Natural killer cell treated with Interleukin-12 subunit alpha and Interleukin-12 subunit beta and Interleukin-15 and Interleukin-18, amount 100 ng/mL, for 72 hours (primary cell): ENCODE measurements around the gene DLGAP1. TPM values are rescaled to one million over a fixed set of nuclear protein-coding genes. Genes with fewer than 3 reads are reported as not detected.

Source experiments
- ATAC-seq, 2 donors: fragments of 150-1000 bp; cut with Tn5 transposase in 1 of 2; sonication (Bioruptor Pico), chemical (Tn5 transposase) in 1 of 2; 2 replicates each; pipeline ENCODE4 v1.10.0; 2021
- DNase-seq: peaks from one replicate; pipeline ENCODE4 v3.0.0; 2022; ENCODE audit warnings: low spot score
- H3K27ac Mint-ChIP-seq, 2 donors: 1 replicate in 1 of 2; 2 replicates in 1 of 2; pipeline ENCODE4 v1.8.0; 2022; ENCODE audit warnings: mixed read lengths in 2 of 2, mild to moderate bottlenecking in 1 of 2, moderate library complexity in 1 of 2
- H3K27me3 Mint-ChIP-seq, 2 donors: 1 replicate in 1 of 2; 2 replicates in 1 of 2; pipeline ENCODE4 v1.8.0; 2022; ENCODE audit warnings: mixed read lengths in 2 of 2
- H3K36me3 Mint-ChIP-seq: one replicate; pipeline ENCODE4 v1.8.0; 2022; ENCODE audit warnings: mixed read lengths
- H3K4me1 Mint-ChIP-seq, 2 donors: 1 replicate in 1 of 2; 2 replicates in 1 of 2; pipeline ENCODE4 v1.8.0; 2022; ENCODE audit warnings: low read depth in 2 of 2, mixed read lengths in 2 of 2, mild to moderate bottlenecking in 1 of 2
- H3K4me3 Mint-ChIP-seq: one replicate; pipeline ENCODE4 v1.8.0; 2022; ENCODE audit warnings: mixed read lengths
- H3K9me3 Mint-ChIP-seq: 2 replicates; pipeline ENCODE4 v1.8.0; 2022; ENCODE audit warnings: mixed read lengths
- total RNA-seq, 2 donors: library from RNA; stranded (reverse); gene quantifications; one replicate each; pipeline ENCODE4 v1.2.3, GENCODE V29; 2022

The DLGAP1 gene
- total RNA-seq, 2 donors from 2014 or later, result not detected

DNA sequence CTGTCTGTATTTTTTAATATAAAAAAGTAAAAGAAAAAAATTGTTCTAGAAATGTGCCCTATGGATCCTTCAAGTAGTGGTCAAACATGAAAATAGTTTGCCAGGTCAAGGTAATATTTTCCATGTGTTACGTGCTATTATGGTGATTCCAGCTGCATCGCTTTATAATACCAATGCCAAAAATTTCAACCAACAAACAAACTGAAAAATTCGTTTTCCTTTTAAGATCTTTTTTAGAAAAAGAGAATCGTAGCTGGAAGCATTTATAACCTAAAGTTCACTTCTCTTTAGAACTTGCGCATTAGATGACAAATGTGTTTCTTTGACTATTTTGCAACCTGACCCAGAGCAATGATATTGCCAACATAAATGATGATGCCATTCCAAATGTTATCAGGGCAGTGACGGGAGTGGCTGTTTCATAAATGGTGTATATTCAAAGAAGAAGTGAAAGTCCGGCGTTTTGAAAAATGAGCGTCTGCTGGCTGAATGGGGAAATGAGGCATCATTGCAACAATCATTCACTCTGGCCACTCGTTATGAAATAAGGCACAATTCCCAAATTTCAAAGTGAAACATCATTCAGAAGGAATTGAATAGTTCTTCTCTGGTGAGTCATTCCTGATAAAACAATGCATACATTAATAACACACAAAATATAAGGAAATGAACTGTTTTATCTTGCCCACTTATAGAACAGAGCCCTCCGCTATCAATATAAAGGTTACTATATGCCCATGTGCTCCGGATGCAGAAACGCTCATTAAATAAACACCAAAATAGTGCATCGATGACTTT, 707.7 kb downstream of the DLGAP1 start:
- no peak overlapping the region for H3K27ac Mint-ChIP-seq
- DNase-seq, result no peak
- no peaks in the 10 kb centered on the region for H3K36me3 Mint-ChIP-seq
- no peak for ATAC-seq
- H3K4me1 Mint-ChIP-seq, result no peaks in the 10 kb centered on the region
- H3K9me3 Mint-ChIP-seq, result peaks cover 3% of the 10 kb centered on the region
- H3K27me3 Mint-ChIP-seq, result peaks cover 0 to 18% of the 10 kb centered on the region in 2 donors
- no peak overlapping the region for H3K4me3 Mint-ChIP-seq

DNA sequence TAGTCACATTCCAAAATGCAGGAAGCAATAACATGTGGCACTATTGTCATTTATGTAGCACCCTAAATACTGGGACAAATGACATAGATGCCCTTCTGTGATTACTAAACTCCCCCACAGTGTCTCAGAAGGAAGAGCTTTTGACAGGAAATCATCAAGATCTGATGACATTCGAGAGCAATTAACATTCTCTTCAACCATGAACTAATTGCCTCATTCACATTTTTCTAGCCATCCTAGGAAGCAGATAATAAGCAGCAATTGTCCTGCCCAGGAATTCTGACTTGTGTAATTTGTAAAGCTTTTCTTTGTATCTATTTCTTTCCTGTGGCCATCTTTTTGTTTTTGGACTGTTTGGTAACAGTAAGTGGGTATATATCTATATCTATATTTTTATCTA, 712.6 kb downstream of the DLGAP1 start:
- ATAC-seq (no peak), DNase-seq (no peak)
- peaks cover 0 to 8% of the 10 kb centered on the region in 2 donors for H3K27me3 Mint-ChIP-seq
- H3K9me3 Mint-ChIP-seq, result peaks cover 13% of the 10 kb centered on the region
- H3K36me3 Mint-ChIP-seq, result peaks cover 6% of the 10 kb centered on the region
- H3K4me3 Mint-ChIP-seq, result no peak overlapping the region
- no peak overlapping the region for H3K27ac Mint-ChIP-seq
- H3K4me1 Mint-ChIP-seq, result peaks cover 4 to 6% of the 10 kb centered on the region in 2 donors

DNA sequence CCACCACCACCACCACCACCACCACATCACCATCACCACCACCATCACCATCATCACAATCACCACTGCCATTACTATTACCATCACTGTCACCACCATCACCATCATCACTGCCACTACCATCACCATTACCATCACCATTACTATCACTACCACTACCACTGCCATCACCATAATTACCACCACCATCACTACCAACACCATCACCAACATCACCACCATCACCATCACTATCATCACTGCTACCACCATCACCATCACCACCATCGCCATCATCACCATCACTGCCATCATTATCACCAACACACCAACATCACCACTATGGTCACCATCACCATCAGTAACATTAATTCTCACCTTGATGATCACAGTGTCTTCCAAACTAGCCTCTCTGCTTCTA, 713.8 kb downstream of the DLGAP1 start:
- Mint-ChIP-seq H3K9me3 (peaks cover 13% of the 10 kb centered on the region), H3K27ac (no peak overlapping the region), H3K4me3 (no peak overlapping the region), H3K4me1 (peaks cover 4 to 6% of the 10 kb centered on the region in 2 donors), H3K36me3 (peaks cover 6% of the 10 kb centered on the region), H3K27me3 (peaks cover 0 to 8% of the 10 kb centered on the region in 2 donors)
- ATAC-seq (no peak), DNase-seq (no peak)

DNA sequence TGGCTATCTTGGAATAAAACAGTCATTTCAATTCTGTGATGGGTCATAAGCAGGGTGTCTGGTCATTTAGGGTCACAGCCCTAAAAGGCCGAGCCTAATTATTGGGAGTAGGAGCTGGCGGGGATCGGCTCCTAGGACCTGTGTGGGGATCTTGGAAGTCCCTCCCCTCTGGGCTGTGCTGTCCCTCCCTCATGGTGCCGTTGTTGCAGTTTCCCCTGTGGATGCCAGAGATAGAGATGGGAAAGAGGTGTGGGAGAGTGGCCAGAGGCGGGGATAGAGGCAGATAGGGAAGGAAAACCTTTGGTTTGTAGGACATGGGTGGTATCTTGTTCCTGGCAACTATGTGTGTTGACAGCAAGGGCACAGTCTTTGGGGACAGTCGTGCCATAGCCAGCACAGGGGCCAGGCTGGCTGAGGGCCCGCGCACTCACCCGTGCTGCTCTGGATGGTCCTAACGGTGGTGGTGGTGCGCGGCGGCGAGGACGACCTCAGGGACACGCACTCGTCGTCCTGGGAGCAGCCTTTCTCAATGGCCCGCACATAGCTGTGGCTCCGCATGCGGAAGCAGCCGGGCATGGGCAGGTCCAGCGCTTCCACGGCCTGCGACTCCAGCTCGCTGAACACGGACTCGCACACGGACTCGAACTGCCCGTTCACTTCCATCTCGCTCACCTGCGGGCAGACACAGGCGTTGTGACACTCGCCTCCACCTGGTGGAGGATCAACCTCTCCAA, 726.2 kb downstream of the DLGAP1 start:
- no peaks in the 10 kb centered on the region for H3K9me3 Mint-ChIP-seq
- peaks cover 26 to 37% of the 10 kb centered on the region in 2 donors for H3K27me3 Mint-ChIP-seq
- no peak overlapping the region for H3K4me3 Mint-ChIP-seq
- DNase-seq (no peak), ATAC-seq (no peak)
- peaks cover 0 to 3% of the 10 kb centered on the region in 2 donors for H3K4me1 Mint-ChIP-seq
- H3K36me3 Mint-ChIP-seq, result no peaks in the 10 kb centered on the region
- no peak overlapping the region for H3K27ac Mint-ChIP-seq

GRCh38 chr18:3727274-3727673, 727.8 kb downstream of the DLGAP1 start:
- Mint-ChIP-seq H3K27ac (no peak overlapping the region), H3K27me3 (peaks cover 30 to 33% of the 10 kb centered on the region in 2 donors), H3K36me3 (no peaks in the 10 kb centered on the region), H3K4me1 (peaks cover 0 to 3% of the 10 kb centered on the region in 2 donors), H3K4me3 (no peak overlapping the region), H3K9me3 (no peaks in the 10 kb centered on the region)
- ATAC-seq (no peak), DNase-seq (no peak)

DNA sequence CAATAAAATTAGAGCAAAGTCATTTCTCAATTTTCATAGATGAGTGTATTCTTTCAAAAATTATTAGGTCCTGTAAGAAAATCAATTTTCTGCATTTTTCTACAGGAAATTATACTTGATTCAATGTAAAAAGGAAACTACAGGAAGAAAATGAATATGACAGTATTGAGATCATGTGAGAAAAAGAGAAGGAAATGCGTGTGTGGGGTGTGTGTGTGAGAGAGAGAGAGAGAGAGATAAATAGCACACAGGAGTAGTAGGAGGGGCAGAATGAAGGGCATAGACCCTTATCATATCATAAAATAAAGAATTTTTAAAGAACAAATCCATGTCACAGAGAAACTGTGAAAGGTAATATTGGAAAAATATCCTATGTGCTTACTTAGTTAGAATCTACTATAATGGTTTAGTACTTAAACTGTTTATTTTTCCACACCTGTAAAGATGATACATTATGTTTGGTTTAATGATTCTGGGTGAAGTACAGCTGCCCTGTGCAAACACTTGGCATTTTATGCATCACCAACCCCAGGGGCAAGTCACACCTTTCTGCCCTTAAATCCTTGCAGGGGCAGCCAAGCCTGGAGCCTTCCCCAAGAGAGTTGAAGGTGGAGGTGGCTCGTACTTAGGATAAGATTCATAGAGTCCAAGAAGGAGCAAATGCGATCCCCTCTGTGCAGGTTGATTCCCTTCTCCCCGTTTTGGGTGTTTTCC, 728.7 kb downstream of the DLGAP1 start:
- H3K4me3 Mint-ChIP-seq, result no peak overlapping the region
- peaks cover 0 to 3% of the 10 kb centered on the region in 2 donors for H3K4me1 Mint-ChIP-seq
- no peaks in the 10 kb centered on the region for H3K36me3 Mint-ChIP-seq
- H3K27me3 Mint-ChIP-seq, result peaks cover 24 to 26% of the 10 kb centered on the region in 2 donors
- no peaks in the 10 kb centered on the region for H3K9me3 Mint-ChIP-seq
- no peak overlapping the region for H3K27ac Mint-ChIP-seq
- DNase-seq (no peak), ATAC-seq (no peak)

DNA sequence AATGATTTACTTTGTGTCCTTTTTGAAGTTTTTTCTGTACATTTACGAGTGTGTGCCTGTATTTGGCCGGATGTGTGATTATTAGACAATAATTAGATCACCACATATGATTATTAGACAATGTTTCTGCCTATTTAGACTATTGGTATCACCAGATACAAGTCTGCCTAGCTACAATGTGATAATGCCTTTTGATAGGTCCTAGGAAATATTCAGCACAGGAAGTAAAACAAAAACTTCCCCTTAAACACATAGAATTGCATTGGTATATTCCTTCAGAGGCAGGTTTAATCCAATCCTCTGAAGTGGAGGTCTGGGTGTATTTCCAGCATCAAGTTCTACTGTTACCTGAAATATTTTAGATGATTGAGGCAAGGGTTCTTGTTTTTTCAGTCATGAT, 730.0 kb downstream of the DLGAP1 start:
- no peaks in the 10 kb centered on the region for H3K36me3 Mint-ChIP-seq
- H3K4me1 Mint-ChIP-seq, result peaks cover 0 to 3% of the 10 kb centered on the region in 2 donors
- no peak overlapping the region for H3K4me3 Mint-ChIP-seq
- no peak overlapping the region for H3K27ac Mint-ChIP-seq
- ATAC-seq (no peak), DNase-seq (no peak)
- H3K9me3 Mint-ChIP-seq, result no peaks in the 10 kb centered on the region
- H3K27me3 Mint-ChIP-seq, result peaks cover 24% of the 10 kb centered on the region in 2 donors

DNA sequence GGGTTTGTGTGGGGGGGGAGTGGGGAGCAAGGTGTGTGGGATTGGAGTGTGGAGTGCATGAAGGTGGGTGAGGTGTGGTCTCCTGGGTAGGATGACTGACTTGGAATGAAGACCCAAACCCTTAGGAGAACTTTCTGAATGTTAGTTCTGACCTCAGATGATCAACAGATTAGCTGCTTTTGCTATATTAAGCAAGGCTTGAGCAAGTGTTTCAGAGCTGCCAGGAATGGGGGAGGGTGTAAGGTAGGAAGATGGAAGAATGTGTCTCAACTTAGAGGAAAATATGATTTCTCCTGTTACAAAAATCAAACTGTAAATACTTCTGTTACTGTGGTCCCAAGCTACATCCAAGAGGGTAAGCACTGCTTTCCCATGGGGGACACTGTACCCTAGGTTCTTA, 731.6 kb downstream of the DLGAP1 start:
- ATAC-seq, result no peak
- Mint-ChIP-seq H3K27ac (no peak overlapping the region), H3K4me1 (peaks cover 0 to 3% of the 10 kb centered on the region in 2 donors)

DNA sequence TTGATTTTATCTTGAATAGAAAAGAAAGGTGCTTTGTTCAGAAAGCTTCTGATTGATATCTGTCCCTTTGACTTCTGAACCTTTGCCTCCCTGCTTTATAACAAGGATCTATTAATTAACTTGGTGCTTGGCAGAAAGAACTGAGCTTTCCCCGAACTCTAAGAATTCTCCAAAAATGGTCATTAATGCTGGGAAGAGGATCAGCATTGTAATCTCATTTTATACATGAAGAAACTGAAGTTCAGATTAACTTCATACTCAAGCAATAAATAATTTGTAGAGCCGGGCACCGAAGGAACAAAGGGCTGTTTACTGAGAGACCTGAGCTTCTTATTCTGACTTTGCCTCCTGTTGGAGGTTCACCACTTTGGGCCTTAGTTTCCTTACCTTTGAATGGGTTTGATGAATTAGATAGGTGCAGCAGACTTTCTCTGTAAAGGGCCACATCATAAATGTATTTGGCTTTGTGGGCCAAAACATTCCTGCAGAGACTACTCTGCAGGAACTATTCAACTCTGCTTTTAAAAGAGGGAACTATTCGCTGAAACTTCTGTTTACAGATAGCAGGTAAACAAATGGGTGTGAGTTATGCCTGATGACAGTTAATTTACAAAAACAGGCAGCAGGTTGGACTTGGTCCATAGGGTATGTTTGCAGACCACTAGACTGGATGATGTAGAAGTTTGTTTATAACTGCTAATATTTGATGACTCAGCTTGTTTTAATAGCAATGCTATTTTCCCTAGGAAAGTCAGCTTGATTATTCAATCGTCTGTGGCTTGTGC, 732.3 kb downstream of the DLGAP1 start:
- Mint-ChIP-seq H3K4me3 (no peak overlapping the region), H3K36me3 (no peaks in the 10 kb centered on the region), H3K9me3 (no peaks in the 10 kb centered on the region), H3K27me3 (peaks cover 22 to 24% of the 10 kb centered on the region in 2 donors), H3K4me1 (peaks cover 0 to 3% of the 10 kb centered on the region in 2 donors), H3K27ac (no peak overlapping the region)
- DNase-seq, result no peak
- ATAC-seq, result no peak

More for the DNA sequence above, 731.6 kb downstream of the DLGAP1 start:
- DNase-seq, result no peak
- H3K4me3 Mint-ChIP-seq, result no peak overlapping the region
- H3K36me3 Mint-ChIP-seq, result no peaks in the 10 kb centered on the region
- no peaks in the 10 kb centered on the region for H3K9me3 Mint-ChIP-seq
- peaks cover 22 to 24% of the 10 kb centered on the region in 2 donors for H3K27me3 Mint-ChIP-seq

GRCh38 chr18:3721771-3722648, 733.1 kb downstream of the DLGAP1 start:
- no peaks in the 10 kb centered on the region for H3K9me3 Mint-ChIP-seq
- H3K36me3 Mint-ChIP-seq, result no peaks in the 10 kb centered on the region
- no peak overlapping the region for H3K27ac Mint-ChIP-seq
- no peak for ATAC-seq
- peaks cover 17 to 20% of the 10 kb centered on the region in 2 donors for H3K27me3 Mint-ChIP-seq
- peaks cover 0 to 3% of the 10 kb centered on the region in 2 donors for H3K4me1 Mint-ChIP-seq
- DNase-seq, result no peak
- H3K4me3 Mint-ChIP-seq, result no peak overlapping the region

GRCh38 chr18:3720818-3721545, 734.1 kb downstream of the DLGAP1 start:
- ATAC-seq (no peak), DNase-seq (no peak)
- no peak overlapping the region for H3K4me3 Mint-ChIP-seq
- no peaks in the 10 kb centered on the region for H3K9me3 Mint-ChIP-seq
- H3K27ac Mint-ChIP-seq, result no peak overlapping the region
- no peaks in the 10 kb centered on the region for H3K4me1 Mint-ChIP-seq
- no peaks in the 10 kb centered on the region for H3K36me3 Mint-ChIP-seq
- peaks cover 11% of the 10 kb centered on the region in 2 donors for H3K27me3 Mint-ChIP-seq

GRCh38 chr18:3720159-3720558, 734.9 kb downstream of the DLGAP1 start:
- Mint-ChIP-seq H3K9me3 (no peaks in the 10 kb centered on the region), H3K4me1 (no peaks in the 10 kb centered on the region), H3K36me3 (no peaks in the 10 kb centered on the region)

More at GRCh38 chr18:3720159-3720558, 734.9 kb downstream of the DLGAP1 start:
- no peak for ATAC-seq
- H3K4me3 Mint-ChIP-seq, result no peak overlapping the region
- no peak for DNase-seq
- H3K27me3 Mint-ChIP-seq, result peaks cover 6 to 7% of the 10 kb centered on the region in 2 donors
- no peak overlapping the region for H3K27ac Mint-ChIP-seq
